HG02981 (cell line): ENCODE results near the gene KIF18B.

Experiments
- ATAC-seq: cut with Tn5 transposase; IDR thresholded peaks from one replicate; pipeline ENCODE4 v1.9.1; 2021; ENCODE audit warnings: mild to moderate bottlenecking, moderate library complexity; ENCODE audit not compliant: unreplicated experiment

The KIF18B gene

DNA sequence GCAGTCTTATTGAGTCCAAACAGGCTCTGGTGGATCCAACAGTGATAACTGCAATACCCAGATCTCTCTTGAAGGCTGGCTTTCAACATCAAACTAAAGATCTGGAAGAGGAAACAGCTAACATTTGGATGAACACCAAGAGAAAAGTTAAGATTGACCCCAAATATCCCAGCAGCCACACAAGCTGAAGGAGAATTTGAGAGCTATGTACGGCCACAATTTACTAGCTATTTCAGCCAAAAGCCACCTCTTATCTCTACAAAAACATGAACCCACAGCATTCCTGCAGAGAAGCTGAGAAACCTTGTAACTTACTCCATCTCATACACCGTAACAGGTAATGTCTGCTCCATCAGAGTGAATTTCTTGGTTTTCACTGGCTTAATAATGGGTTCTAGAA, 62.6 kb downstream of the KIF18B start:
- no peak for ATAC-seq

DNA sequence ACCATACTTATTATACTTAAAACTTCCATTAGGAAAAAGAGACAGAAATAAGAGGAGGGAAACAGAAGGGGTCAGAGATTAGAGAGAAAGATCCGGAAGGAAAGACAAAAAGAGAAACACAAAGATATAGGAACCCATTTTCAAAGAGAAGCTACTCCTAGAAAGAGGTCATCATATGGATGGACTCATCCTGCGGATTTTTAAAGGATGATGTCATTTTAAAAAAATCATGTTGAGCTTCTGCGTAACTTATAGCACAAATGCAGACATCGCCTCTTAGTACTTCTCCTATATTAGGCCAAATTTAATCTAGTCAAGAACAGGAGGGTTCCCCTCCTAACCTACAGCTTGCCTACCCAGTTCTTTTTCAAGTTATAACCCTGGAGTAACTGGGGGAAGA, 66.4 kb downstream of the KIF18B start:
- no peak for ATAC-seq

DNA sequence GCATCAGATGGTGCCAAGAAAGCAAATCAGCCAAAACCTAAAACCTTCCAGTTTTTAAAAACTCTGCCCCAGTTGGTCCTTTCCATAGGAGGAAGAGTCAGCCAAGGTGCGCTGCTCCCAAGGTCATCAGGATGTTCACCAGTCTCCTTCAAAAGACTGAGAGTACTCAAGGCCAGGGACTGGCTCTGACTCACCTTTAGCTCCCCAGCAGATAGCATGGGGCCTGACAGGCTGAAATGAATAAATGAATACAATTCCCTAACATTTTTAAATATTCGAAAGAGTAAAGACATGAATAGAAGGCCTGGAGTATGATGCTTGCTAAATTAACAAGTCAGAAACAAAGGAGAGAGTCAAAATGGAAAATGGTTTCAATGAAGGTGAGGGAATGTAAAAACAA, 67.5 kb downstream of the KIF18B start:
- ATAC-seq: no peak

DNA sequence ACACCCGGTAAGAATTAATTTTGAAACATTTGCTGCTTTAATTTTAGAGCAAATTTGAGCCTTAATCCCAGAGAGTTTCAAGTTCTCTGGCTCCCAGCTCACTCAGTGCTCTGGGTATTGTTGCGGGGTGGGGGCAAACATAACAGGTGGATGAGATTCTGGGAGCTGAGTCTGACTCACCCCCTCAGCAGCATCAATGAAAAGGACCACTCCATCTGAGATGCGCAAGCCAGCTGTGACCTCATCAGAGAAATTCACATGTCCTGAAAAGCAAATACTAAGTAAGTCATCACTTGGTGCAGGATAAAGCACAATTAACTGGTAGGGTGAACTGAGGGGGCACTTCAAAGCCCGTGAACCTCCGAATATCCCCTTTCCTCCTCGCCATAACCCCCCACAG, 68.2 kb downstream of the KIF18B start:
- no peak for ATAC-seq

DNA sequence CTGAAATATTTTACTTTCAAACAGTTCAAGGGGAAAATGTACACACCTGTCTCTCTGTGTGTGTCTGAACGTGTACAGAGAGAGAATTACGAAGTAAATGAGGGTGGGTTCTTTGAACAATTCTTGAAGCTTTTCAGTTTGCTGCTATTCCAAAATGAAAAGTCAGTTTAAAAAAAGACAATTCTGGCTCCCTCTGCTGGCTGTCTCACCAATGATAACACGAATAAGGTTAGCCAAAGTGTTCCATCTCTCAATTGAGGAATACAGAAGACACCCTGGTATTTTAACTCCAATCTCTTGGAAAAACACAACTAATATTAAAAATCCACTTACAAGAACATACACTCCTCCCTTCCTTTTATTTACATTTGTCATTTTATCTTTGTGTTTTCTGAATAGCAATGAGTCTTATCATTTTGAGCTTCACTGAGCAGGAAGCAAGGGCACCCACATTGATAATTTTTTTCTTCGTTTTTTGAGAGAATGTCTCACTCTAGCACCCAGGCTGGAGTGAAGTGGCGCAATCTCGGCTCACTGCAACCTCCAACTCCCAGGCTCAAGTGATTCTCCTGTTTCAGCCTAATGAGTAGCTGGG, 68.8 kb downstream of the KIF18B start:
- ATAC-seq: no peak

DNA sequence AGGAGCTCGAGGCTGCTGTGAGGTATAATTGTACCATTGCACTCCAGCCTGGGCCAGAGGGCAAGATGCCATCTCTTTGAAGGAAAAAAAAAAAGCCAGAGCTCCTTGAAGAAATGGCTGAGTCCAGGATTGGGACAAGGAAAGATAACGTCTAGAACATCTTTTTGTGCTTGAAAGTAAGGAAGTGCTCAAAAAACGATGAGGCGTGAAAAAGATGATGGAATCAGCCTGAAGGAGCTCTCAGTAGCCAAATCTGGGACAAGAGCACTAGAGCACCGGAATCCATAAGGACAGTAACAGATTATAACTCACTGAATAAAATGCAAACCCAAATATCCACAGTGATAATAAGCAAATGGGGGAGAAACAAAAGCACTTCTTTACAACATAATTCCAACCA, 70.5 kb downstream of the KIF18B start:
- no peak for ATAC-seq

DNA sequence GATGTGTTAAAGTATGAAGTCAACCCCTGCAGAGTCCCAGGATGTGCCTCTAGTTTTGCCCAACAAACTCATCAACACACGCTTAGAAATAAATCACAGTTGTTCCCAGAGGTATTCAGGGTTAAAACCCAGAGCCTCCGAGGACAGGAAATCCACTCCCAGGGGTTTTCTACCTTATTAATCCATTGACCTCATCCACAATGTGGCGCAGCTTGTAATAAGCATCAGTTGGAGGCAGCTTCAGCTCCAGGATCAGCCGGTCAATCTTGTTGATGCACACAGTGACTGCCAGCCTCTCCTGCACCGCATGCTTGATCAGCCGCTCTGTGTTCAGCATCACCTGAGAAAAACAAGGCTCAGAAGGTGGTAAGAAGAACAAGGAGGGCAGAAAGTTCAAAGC, 71.8 kb downstream of the KIF18B start:
- no peak for ATAC-seq
